Measurements from ENCODE around the gene LAPTM5.

DNA sequence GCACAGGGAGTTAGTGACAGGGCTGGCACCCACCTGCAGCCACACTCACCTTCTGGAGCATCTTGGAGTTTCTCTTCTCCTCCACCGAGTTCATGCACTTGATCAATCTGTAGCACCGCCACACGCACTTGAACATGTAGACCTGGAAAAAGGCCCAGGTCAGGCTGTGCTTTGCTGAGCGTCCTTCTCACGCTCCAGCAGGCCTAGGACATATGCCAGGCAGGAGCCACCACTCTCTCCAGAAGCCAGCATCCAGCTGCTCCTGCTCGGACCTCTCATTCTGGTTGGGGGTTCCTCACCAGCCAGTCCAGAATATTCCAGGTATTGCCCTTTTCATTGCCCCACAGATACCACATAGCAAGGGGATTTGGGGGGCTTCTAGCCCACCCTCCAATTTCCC lies 22.4 kb downstream of the LAPTM5 start:
- TF ChIP-seq, protein P1, sequence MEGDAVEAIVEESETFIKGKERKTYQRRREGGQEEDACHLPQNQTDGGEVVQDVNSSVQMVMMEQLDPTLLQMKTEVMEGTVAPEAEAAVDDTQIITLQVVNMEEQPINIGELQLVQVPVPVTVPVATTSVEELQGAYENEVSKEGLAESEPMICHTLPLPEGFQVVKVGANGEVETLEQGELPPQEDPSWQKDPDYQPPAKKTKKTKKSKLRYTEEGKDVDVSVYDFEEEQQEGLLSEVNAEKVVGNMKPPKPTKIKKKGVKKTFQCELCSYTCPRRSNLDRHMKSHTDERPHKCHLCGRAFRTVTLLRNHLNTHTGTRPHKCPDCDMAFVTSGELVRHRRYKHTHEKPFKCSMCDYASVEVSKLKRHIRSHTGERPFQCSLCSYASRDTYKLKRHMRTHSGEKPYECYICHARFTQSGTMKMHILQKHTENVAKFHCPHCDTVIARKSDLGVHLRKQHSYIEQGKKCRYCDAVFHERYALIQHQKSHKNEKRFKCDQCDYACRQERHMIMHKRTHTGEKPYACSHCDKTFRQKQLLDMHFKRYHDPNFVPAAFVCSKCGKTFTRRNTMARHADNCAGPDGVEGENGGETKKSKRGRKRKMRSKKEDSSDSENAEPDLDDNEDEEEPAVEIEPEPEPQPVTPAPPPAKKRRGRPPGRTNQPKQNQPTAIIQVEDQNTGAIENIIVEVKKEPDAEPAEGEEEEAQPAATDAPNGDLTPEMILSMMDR (IDR thresholded peaks at IDR 0.05; ENCODE audit: insufficient read depth, low read depth, low read length), result no peak
- no peak for TF ChIP-seq EZH2 (IDR thresholded peaks at IDR 0.05; ENCODE audit: insufficient read depth, low read length)
